ENCODE data around the gene DUSP7.
A peak's percentile ranks its signal among the peaks of the same experiment; 100 is the strongest.

The DUSP7 gene

DNA sequence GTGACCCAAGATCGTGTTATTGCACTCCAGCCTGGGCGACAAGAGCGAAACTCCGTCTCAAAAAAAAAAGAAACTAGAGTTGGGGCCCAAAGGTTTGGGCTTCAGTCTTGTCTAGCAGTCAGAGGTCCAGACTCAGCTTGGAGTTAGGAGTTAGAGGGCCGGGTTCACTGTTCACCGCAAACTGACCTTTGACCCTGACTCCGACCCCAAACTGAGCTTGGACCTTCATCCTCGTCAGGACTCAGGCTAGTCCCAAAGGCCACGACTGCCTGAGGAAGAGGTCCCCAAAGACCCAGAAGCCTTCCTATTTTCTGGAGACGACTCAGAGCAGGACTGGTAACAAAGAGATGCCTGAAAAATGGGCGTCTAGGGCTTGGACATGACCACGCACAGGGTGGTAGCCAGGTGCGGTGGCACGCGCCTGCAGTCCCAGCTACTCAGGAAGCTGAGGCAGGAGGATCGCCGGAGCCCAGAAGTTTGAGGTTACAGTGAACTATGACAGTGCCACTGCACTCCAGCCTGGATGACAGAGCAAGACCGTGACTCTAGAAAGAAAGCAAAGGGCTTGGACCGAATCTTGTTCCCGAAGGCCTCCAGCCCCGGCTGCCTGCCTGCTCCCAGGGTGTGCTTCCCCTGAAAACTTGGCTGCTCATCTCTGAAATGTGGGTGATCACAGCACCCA, 37.9 kb downstream of the DUSP7 start:
- no peaks in the 10 kb centered on the region for H3K36me3 ChIP-seq (ENCODE audit: control insufficient read depth, insufficient read depth, low read length)
- 97% methylated on average over 21 of the region's 21 CpGs for WGBS, 2 experiments (ENCODE audit: insufficient coverage in 2 of 2)
- H3K9me3 ChIP-seq (ENCODE audit: control insufficient read depth, low read length) = no peaks in the 10 kb centered on the region
- no peak overlapping the region for H3K4me3 ChIP-seq (ENCODE audit: extremely low read depth, insufficient read depth, low read length, poor library complexity, severe bottlenecking)
- peaks cover 30% of the 10 kb centered on the region for H3K4me1 ChIP-seq (ENCODE audit: control insufficient read depth, insufficient read depth, low read length, poor library complexity, severe bottlenecking)
- H3K27ac ChIP-seq (ENCODE audit: low read depth, low read length, severe bottlenecking) = no peak overlapping the region

DNA sequence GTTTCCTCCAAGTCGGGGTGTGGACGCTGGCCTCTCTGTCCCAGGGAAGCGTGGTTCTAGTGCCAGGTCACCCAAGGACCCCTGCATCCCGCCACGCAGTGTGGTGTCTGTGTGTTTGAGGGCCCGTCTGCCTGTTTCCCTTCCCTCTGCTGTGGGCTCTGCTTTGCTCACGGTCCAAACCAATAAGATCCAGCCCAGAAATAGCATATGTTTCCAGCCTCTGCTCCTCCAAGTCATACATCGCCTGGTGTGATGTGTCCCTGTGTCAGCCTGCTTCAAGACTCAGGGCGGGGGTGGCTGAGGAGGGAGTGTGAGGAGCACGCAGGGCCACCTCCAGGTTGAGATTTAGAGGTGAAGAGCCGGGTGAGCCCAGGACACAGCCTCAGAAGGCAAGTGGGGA, 38.8 kb downstream of the DUSP7 start:
- Histone ChIP-seq H3K4me1 (ENCODE audit: control insufficient read depth, insufficient read depth, low read length, poor library complexity, severe bottlenecking) (peaks cover 21% of the 10 kb centered on the region), H3K4me3 (ENCODE audit: extremely low read depth, insufficient read depth, low read length, poor library complexity, severe bottlenecking) (no peak overlapping the region)
- WGBS, 2 experiments (ENCODE audit: insufficient coverage in 2 of 2) = 92 to 95% methylated on average over 9 of the region's 11 CpGs

DNA sequence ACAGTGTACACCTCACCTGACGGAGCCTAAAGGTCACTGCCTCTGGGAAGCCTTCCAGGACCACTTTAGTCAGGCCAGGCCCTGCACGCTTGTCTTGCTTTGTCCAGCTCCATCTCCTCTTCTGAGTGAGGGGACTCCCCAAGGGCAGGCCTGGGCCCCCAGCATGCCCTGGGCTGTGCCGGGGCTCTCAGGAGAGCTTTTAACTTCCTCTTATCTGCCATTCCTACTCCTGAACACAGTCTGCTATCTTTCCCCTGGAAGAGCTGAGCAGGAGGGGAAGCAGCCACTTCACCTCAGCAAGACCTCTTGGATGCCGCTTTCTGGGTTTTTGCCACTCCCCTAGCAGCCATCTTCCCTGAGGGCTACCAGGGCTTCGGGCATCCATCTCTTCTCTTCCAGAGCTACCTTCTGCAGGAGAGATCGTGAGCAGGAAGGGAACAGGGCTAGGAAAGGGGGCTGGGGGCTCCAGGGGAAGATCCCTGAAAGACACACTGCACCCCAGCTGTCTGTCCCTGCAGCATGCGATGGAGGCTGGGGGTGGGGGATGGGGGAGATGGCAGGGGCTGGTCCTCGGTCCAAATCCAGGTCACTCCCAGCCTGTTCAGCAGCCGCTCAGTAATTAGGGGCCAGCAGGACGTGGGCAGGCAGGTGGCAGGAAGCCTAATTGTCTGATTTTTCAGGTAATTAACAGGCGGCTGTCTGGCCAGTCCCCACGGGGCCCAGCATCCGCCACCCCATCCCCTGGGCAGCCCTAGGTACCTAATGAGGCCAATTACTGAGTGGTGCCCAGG, 40.7 kb downstream of the DUSP7 start:
- H3K27ac ChIP-seq (ENCODE audit: low read depth, low read length, severe bottlenecking) = no peak overlapping the region
- peaks cover 9% of the 10 kb centered on the region for H3K4me1 ChIP-seq (ENCODE audit: control insufficient read depth, insufficient read depth, low read length, poor library complexity, severe bottlenecking)
- H3K36me3 ChIP-seq (ENCODE audit: control insufficient read depth, insufficient read depth, low read length) = no peaks in the 10 kb centered on the region
- no peaks in the 10 kb centered on the region for H3K9me3 ChIP-seq (ENCODE audit: control insufficient read depth, low read length)
- WGBS, 2 experiments (ENCODE audit: insufficient coverage in 2 of 2) = 91 to 95% methylated on average over 8 to 13 of the region's 13 CpGs
- H3K4me3 ChIP-seq (ENCODE audit: extremely low read depth, insufficient read depth, low read length, poor library complexity, severe bottlenecking) = no peak overlapping the region

More for the DNA sequence above, 38.8 kb downstream of the DUSP7 start:
- H3K27ac ChIP-seq (ENCODE audit: low read depth, low read length, severe bottlenecking) = no peak overlapping the region
- H3K36me3 ChIP-seq (ENCODE audit: control insufficient read depth, insufficient read depth, low read length) = no peaks in the 10 kb centered on the region
- H3K9me3 ChIP-seq (ENCODE audit: control insufficient read depth, low read length) = no peaks in the 10 kb centered on the region

DNA sequence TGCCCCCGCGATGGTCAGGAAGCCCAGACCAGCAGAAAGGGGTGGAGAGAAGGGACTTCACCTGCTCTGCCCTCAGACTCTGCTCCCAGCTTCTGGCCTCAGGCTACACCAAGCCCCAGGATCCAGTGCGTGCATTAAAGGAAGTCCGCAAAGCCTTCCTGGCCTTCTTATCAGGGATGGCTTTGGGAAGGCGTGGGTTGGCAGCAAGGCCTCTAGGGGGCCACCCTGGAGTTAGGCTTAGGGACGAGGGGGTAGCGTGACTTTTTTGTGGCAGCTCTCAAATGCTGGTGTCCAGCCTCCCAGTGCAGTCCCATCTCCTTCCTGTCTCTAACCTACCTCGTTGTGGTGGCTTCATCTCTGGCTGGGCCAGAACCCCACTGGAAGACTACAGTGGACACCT, 41.8 kb downstream of the DUSP7 start:
- H3K4me3 ChIP-seq (ENCODE audit: extremely low read depth, insufficient read depth, low read length, poor library complexity, severe bottlenecking) = no peak overlapping the region
- H3K4me1 ChIP-seq (ENCODE audit: control insufficient read depth, insufficient read depth, low read length, poor library complexity, severe bottlenecking) = peaks cover 7% of the 10 kb centered on the region
- 64 to 76% methylated on average over 8 of the region's 8 CpGs for WGBS, 2 experiments (ENCODE audit: insufficient coverage in 2 of 2)
- no peaks in the 10 kb centered on the region for H3K9me3 ChIP-seq (ENCODE audit: control insufficient read depth, low read length)
- no peak overlapping the region for H3K27ac ChIP-seq (ENCODE audit: low read depth, low read length, severe bottlenecking)
- H3K36me3 ChIP-seq (ENCODE audit: control insufficient read depth, insufficient read depth, low read length) = no peaks in the 10 kb centered on the region

DNA sequence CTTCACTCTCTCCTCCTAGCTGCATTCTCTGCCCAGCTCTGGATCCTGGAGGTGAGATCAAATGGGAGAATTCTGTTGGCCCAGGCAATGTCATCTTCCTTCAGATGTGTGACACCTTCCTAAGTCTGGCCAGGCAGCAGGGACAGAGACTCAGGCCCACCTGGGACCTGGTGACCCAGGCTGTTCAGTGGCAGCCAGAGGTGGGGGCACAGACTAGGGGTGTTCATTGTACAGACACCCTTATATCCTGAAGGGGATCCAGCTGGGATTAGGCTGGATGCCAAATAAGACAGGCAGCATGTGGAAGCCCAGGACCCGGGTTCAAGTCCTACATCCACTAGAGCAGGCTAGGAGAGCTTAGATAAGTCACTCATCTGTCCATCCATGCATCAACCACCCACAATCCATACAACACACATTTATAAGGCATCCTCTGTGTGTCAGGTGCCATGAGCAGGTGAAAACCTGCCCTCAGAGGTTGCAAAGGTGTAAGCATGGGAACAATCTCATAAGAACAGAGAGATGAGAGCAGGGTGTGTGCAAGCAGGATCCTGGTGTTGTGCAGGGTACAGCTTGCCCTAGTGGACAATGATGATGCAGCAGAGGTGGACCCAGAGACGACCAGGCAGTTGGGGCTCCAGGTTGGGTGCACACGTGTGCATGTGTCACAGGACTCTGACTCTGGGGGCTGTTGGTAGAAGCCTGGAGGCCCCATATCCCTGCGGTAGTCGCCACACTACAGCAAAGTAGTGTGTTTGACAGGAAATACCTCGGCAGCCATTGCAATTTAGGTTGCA, 42.4 kb downstream of the DUSP7 start:
- H3K36me3 ChIP-seq (ENCODE audit: control insufficient read depth, insufficient read depth, low read length) = no peaks in the 10 kb centered on the region
- peaks cover 4% of the 10 kb centered on the region for H3K4me1 ChIP-seq (ENCODE audit: control insufficient read depth, insufficient read depth, low read length, poor library complexity, severe bottlenecking)
- H3K4me3 ChIP-seq (ENCODE audit: extremely low read depth, insufficient read depth, low read length, poor library complexity, severe bottlenecking) = no peak overlapping the region
- H3K27ac ChIP-seq (ENCODE audit: low read depth, low read length, severe bottlenecking) = no peak overlapping the region
- WGBS, 2 experiments (ENCODE audit: insufficient coverage in 2 of 2) = 87 to 95% methylated on average over 5 to 6 of the region's 6 CpGs
- H3K9me3 ChIP-seq (ENCODE audit: control insufficient read depth, low read length) = no peaks in the 10 kb centered on the region

DNA sequence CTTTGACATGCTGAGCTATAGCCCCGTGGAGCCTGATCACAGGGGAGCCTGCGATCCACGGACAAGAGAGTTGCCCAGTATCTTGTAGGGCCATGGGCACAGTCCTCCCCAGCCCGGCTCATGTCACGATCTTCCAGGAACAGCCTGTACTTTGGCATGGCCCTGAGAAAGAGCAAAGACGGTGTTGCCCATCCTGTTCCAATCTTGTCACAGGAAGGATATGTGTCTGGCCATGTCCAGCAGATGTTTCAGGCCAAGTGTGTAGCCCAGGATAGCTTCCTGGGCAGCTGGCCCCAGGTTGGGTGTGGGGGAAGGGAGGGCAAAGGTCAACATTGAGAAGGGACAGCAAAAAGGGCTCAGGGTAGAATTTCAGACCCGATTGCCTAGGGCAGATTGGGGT, 43.7 kb downstream of the DUSP7 start:
- H3K36me3 ChIP-seq (ENCODE audit: control insufficient read depth, insufficient read depth, low read length) = no peaks in the 10 kb centered on the region
- no peak overlapping the region for H3K27ac ChIP-seq (ENCODE audit: low read depth, low read length, severe bottlenecking)
- 90 to 91% methylated on average over 7 of the region's 7 CpGs for WGBS, 2 experiments (ENCODE audit: insufficient coverage in 2 of 2)
- no peak overlapping the region for H3K4me3 ChIP-seq (ENCODE audit: extremely low read depth, insufficient read depth, low read length, poor library complexity, severe bottlenecking)
- no peaks in the 10 kb centered on the region for H3K9me3 ChIP-seq (ENCODE audit: control insufficient read depth, low read length)
- H3K4me1 ChIP-seq (ENCODE audit: control insufficient read depth, insufficient read depth, low read length, poor library complexity, severe bottlenecking) = peaks cover 4% of the 10 kb centered on the region

DNA sequence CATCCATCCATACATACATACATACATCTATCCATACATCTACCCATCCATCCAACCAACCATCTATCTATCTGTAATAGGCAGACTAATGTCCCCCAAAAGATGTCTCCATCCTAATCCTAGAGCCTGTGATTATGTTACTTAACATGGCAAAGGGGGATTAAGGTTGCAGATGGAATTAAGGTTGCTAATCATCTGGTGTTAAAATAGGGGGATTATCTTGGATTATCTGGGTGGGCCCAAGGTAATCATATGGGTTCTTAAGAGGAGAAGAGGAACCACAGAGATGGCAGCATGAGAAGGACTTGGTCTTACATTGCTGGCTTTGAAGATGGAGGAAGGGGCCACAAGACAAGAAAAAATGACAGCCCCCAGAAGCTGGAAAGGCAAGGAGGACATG, 45.9 kb downstream of the DUSP7 start:
- Histone ChIP-seq H3K9me3 (ENCODE audit: control insufficient read depth, low read length) (no peaks in the 10 kb centered on the region), H3K4me1 (ENCODE audit: control insufficient read depth, insufficient read depth, low read length, poor library complexity, severe bottlenecking) (peaks cover 13% of the 10 kb centered on the region), H3K27ac (ENCODE audit: low read depth, low read length, severe bottlenecking) (no peak overlapping the region), H3K36me3 (ENCODE audit: control insufficient read depth, insufficient read depth, low read length) (no peaks in the 10 kb centered on the region), H3K4me3 (ENCODE audit: extremely low read depth, insufficient read depth, low read length, poor library complexity, severe bottlenecking) (no peak overlapping the region)

DNA sequence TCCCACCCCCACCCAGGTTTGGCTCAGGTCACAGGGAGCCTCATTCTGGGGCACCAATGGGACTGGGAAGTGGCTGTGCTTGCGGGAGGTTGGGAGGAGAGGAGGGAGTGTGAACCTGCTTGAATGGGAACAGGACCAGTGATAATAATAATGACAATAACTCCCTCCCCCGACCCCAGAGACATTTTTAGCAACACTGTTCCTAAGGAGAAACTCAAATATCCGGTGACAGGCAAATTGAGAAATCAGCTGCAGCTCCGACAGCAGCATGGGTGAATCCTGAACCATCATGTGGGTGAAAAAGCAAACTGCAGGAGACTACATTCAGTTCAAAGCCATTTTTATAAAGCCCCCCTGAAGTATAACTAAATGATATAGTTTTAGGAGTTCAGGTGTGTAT, 49.1 kb downstream of the DUSP7 start:
- no peak overlapping the region for H3K4me3 ChIP-seq (ENCODE audit: extremely low read depth, insufficient read depth, low read length, poor library complexity, severe bottlenecking)
- peaks cover 24% of the 10 kb centered on the region for H3K4me1 ChIP-seq (ENCODE audit: control insufficient read depth, insufficient read depth, low read length, poor library complexity, severe bottlenecking)
- no peak overlapping the region for H3K27ac ChIP-seq (ENCODE audit: low read depth, low read length, severe bottlenecking)
- no peaks in the 10 kb centered on the region for H3K9me3 ChIP-seq (ENCODE audit: control insufficient read depth, low read length)
- WGBS, 2 experiments (ENCODE audit: insufficient coverage in 2 of 2) = 65% methylated on average over 3 of the region's 4 CpGs; no CpG with 5 or more reads in 1 of the 2 experiments
- no peaks in the 10 kb centered on the region for H3K36me3 ChIP-seq (ENCODE audit: control insufficient read depth, insufficient read depth, low read length)

DNA sequence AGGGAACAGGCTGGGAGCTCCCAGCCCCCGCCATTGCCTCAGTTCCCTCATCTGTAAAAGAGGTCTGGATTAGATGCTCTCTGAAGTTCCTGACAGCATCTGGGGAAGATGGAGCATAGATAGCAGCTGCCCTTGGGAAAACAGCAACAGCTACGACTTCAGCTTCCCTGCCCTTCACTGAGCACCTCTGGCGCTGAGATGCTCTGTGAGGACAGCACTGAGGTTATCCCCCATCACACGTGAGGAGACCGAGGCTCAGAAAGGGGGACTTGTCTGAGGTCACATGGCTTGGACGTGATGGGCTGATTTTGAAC, 49.6 kb downstream of the DUSP7 start:
- H3K4me3 ChIP-seq (ENCODE audit: extremely low read depth, insufficient read depth, low read length, poor library complexity, severe bottlenecking) = no peak overlapping the region
- WGBS, 2 experiments (ENCODE audit: insufficient coverage in 2 of 2) = 85 to 94% methylated on average over 5 of the region's 6 CpGs

DNA sequence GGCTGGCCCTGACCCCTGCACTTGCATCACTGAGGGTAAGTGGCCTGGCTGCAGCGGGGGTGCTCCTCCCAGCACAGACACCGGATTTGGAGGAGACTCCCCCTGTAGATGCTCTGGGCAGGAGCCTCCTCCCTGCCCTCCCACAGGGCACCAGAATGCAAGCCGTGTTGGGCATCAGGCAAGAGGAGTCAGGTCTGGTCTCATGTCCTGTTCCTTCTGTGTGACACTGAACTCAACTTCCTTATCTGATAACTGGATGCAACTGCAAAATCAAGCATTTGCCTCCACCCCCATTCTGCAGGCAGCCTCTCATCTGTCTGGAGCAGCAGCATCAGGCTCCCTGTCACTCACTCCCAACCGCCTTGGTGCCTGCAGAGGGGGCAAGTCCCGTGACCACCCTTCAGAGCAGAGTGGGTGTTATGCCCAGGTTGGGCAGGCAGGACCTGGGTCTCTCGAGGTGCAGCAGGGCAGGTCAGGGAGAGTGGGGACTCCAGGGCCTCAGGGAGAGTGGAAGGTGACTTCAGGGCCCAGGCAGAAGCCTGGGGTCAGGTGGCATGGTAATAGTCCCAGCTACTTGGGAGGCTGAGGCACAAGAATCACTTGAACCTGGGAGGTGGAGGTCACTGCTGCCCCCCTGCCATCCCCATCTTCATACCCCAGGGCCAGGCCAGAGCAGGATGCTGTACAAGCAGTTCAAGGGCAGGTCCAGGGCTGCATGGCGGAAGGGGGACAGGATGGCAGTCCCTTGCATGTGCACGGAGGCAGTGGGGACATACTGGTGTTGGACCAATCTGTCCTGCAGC, 50.2 kb downstream of the DUSP7 start:
- 48 to 51% methylated on average over 8 of the region's 8 CpGs for WGBS, 2 experiments (ENCODE audit: insufficient coverage in 2 of 2)
- Histone ChIP-seq H3K4me1 (ENCODE audit: control insufficient read depth, insufficient read depth, low read length, poor library complexity, severe bottlenecking) (peaks cover 24% of the 10 kb centered on the region), H3K36me3 (ENCODE audit: control insufficient read depth, insufficient read depth, low read length) (no peaks in the 10 kb centered on the region), H3K4me3 (ENCODE audit: extremely low read depth, insufficient read depth, low read length, poor library complexity, severe bottlenecking) (peak overlapping the region; percentile 8), H3K9me3 (ENCODE audit: control insufficient read depth, low read length) (no peaks in the 10 kb centered on the region), H3K27ac (ENCODE audit: low read depth, low read length, severe bottlenecking) (peak overlapping the region; percentile 25)

More for the DNA sequence above, 49.6 kb downstream of the DUSP7 start:
- no peaks in the 10 kb centered on the region for H3K36me3 ChIP-seq (ENCODE audit: control insufficient read depth, insufficient read depth, low read length)
- no peaks in the 10 kb centered on the region for H3K9me3 ChIP-seq (ENCODE audit: control insufficient read depth, low read length)
- H3K4me1 ChIP-seq (ENCODE audit: control insufficient read depth, insufficient read depth, low read length, poor library complexity, severe bottlenecking) = peaks cover 24% of the 10 kb centered on the region
- no peak overlapping the region for H3K27ac ChIP-seq (ENCODE audit: low read depth, low read length, severe bottlenecking)
